HG03066 (cell line): ENCODE data around the gene ITPR2.
"Not testable (repeated sequence)": the region's sequence is repeated elsewhere in the genome, so short reads cannot be mapped to it uniquely, and the experiment has no call there.

Experiments
- ATAC-seq: cut with Tn5 transposase; IDR thresholded peaks from one replicate; pipeline ENCODE4 v1.9.1; 2021; ENCODE audit warnings: low read depth; ENCODE audit not compliant: unreplicated experiment

The ITPR2 gene

DNA sequence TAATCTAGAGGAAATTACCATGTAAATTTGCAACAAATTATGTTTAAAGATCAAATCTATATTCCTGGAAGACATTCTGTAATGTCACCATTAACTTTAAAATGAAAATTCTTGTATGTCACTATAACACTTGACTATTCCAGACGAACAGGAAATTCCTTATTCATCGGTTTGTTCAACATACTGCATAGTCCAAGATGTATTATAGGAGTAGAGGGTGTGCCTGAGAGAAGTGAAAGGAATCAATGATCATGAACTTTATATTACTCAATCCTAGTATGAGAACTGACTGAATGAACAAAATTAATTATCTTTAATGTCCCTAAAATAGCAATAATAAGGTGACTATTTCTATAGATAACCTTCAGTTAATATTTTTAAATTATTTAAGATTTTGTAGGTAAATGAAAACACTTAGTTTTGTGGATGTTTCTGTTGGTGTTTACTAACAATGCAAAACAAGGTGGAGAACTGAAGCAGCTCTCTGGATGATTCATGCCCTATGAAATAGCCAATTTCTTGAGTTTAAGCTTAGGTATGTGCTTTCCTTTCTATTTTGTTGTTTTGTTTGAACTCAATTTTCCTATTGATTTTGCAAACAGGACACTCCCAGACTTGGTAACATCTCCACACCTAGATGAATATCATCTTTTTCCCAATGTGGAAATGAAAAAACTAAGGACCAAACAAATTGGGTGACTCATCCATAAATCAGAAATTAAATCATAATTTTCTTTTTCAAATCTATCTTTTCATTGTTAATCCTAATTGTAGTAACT, 18.2 kb upstream of the ITPR2 start:
- no peak for ATAC-seq

GRCh38 chr12:26848156-26848825, 15.3 kb upstream of the ITPR2 start:
- ATAC-seq = no peak

DNA sequence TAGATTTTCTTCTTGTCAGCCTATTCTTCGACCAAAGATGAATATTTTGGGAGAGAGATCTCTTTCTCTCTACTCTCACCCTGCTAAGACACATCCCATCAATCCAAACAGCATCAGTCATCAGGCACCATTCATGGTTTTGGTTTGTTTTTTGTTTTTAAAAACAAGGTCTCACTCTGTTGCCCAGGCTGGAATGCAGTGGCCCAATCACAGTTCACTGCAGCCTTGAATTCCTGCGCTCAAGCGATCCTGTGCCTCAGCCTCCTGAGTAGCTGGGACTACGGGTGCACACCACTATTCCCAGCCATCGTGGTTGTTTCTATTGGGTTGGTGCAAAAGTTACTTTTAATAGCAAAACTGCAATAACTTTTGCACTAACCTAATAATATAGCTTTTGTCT, 14.4 kb upstream of the ITPR2 start:
- ATAC-seq = no peak

DNA sequence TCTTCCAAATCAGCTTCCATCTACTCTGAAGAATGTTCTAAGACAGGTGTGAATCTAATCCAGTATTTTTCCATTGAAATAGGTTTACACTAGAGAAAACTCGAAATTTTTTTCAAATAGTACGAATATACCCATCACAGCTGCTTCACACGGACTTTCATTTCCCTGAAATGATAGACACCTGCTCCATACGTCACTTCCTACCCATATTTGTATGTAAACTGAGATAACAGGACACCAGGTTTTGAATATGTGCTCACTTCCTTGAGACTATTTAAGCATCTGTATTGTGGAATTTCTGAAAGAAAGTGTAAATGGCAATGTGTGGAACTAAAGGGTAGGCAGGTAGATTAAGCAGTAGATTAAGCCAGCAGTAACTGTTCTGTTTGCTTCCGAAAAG, 13.4 kb upstream of the ITPR2 start:
- ATAC-seq = no peak

DNA sequence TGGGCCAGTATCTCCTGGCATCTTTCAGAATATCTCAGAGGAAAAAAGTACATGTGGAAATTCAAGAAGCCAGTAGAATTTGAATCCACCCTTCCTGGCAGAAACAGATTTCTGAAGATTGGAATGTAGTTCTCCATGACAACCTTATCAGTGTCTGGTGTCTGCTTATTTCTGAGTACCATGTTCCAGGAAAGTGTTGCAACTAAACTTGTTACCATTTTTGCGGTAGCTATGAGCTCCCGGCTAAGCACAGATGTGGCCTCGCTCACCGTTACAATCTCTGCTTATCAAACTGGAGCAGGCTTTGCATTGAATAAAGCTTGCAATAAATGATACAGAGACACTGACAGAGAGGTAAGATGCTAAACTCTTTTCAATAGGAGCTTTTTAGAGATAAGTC, 13.0 kb upstream of the ITPR2 start:
- no peak for ATAC-seq

DNA sequence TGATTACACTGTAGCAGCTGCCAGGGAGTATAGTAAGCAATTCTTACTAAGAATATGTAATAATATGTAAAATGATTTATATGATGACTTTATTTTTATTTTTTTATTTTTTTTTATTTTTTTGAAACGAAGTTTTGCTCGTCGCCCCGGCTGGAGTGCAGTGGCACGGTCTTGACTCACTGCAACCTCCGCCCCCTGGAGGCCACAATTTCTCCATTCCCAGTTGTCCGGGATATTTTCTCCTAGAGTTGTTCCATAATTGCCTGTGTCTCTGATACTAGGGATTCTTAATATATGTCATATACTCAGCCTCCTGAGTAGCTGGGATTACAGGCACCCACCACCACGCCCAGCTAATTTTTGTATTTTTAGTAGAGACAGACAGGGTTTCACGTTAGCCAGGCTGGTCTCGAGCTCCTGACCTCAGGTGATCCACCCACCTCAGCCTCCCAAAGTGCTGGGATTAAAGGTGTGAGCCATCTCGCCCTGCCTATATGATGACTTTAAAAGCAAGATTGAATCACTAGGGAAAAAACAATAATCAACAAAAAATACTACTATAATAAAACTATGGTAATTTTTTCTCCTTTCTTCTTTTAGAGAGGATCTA, 12.2 kb upstream of the ITPR2 start:
- ATAC-seq = no peak

DNA sequence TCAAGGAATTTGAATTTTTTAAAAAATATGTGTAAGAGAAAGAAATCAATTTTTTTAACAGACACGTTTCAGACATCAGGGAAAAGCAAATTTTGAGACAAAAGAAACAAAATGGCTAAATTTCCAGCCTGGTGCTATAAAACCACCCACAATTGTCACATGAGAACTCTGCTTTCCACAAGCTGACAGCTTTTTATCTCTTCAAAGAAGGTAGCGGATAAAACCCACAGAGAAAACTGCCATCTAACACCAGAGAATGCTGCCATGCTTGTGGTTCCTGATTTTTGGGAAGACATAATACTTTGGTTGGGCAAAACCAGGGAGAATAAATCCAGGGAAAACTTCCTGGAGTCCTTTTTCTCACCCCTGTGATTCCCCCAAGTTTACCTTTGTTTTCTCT, 10.3 kb upstream of the ITPR2 start:
- no peak for ATAC-seq

DNA sequence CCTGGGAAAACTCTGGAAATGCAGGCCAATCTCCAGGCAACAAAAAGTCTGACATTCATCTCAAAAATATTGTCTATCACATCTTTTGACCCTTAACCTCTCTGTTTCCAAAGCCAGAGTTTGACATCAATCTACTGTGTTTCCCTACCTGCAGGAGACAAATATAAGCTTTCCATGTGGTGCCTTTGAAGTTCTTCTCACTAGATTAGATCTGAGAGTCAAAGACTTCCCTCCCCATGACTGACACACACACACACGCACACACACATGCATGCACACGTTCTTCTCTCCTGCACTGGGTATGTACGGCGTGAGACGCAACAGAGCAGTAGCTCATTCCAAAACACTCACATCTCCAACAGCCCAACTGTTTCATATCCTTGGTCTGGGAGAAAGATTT, 8.1 kb upstream of the ITPR2 start:
- no peak for ATAC-seq

DNA sequence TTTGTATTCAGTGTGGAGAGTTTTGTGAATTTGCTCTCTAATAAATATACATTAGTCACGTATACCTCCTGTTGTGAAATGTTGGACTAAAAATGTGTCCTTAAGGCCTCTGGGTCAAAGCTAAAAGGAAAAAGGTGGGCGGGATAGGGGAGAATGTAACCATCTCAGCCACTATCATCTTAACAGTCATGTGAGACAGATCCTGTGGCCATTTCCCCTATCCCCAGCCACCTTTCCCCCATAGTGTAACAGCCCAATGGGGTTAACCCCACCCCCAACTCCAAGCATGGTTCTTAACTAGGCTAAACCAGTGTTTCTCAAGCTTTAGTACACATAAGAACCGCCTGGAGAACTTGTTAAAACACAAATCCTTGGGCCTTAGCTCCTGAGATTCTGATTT, 6.5 kb upstream of the ITPR2 start:
- ATAC-seq = no peak

GRCh38 chr12:26838888-26839416, 6.0 kb upstream of the ITPR2 start:
- ATAC-seq = no peak

GRCh38 chr12:26836201-26836600, 3.2 kb upstream of the ITPR2 start:
- no peak for ATAC-seq

DNA sequence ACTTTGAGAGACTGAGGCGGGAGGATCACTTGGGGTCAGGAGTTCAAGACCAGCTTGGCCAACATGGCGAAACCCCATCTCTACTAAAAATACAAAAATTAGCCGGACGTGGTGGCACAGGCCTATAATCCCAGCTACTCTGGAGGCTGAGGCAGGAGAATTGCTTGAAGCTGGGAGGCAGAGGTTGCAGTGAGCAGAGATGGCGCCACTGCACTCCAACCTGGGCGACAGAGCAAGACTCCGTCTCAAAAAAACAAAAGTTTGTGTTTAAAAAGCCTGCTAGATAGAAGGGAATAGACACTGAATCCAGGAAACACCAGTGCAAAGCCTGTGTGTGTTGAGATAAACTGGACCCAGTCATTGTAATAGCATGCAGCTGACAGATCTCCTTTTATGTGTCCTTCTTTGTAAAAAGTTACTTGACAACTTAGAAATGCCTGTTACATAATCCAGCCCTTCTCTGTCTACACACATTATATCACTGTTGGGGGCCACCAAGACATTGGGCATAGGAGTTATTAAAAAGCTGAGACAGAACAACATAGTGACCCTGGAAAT, 1.6 kb upstream of the ITPR2 start:
- ATAC-seq = not testable (repeated sequence)

DNA sequence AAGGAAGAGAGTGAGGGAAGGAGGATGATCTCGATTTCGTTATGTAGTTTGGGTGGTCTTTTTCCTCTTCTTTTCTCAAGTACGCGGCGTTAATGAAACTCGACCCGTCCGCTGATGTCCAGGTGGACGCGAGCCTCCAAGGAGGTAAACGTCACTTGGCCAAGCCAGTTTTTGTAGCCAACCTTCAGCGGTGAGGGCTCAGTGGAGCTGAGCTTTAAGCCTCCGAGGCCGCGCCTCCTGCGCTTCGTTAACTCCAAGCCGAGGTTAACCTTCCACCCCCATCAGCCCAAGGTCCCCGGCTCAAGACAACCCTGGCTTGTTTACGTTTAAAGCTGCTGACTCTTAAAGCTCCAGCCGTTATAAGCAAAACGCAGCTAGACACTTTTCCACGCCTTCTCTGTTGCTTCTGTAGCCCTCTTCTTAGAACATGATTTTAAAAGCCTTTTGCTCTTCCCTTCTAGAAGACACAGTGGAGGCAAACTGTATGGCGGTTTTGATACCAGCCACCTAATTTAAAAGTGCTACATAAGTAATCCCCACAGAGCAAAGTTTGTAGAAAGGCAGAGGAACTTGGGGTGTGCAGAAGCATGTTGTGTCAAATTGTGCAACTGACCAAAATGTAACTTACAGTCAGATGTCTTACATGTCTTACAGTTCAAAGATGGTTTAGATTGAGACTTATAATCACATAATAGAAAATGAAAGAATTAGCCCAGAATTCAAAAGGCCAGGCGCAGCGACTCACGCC, 923 bp upstream of the ITPR2 start:
- no peak for ATAC-seq

DNA sequence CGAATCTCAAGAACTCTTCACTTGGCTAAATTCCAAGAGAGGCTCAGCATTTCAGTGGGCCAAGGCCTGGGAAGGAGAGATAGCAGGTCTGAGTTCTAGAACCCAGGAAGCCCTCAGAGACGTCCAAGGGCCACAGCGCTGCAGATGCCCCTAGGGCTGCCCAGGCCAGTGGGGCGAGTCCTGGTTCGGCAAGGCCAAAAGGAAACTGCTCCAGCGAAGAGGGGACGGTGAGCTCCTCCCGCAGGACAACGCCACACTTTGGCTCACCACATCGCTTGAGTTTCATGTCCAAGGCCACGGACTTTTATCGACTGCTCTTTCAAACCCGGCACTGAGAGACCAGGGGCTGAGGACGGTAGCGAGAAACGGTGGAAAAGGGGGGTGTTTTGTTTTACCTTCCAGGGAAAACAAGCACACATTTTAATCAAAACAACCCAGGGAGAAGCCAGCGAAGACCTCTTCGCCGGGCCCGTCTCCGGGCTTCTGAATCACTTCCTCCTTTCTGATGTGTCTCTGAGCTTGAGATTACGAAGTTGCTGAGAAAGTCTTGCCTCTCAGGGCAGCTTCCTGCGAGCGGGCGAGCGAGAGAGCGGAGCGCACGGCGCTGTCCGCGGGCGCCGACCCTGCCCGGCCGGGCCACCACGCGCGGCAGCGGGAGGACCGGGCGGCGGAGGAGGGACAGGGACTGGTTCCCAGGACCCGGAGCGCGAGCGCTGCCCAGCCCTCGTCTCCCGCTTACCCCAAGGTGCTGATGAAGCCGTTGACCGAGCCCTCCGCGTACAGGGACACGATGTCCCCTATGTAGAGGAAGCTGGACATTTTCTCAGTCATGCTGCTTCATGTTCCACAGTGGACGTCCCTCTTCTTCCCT, 808 bp downstream of the ITPR2 start:
- ATAC-seq = peak; percentile 39

- no peak for ATAC-seq
Measured at GRCh38 chr12:26830783-26831551, 2.0 kb downstream of the ITPR2 start.

- ATAC-seq = no peak
Measured at GRCh38 chr12:26830363-26830762, 2.6 kb downstream of the ITPR2 start.

DNA sequence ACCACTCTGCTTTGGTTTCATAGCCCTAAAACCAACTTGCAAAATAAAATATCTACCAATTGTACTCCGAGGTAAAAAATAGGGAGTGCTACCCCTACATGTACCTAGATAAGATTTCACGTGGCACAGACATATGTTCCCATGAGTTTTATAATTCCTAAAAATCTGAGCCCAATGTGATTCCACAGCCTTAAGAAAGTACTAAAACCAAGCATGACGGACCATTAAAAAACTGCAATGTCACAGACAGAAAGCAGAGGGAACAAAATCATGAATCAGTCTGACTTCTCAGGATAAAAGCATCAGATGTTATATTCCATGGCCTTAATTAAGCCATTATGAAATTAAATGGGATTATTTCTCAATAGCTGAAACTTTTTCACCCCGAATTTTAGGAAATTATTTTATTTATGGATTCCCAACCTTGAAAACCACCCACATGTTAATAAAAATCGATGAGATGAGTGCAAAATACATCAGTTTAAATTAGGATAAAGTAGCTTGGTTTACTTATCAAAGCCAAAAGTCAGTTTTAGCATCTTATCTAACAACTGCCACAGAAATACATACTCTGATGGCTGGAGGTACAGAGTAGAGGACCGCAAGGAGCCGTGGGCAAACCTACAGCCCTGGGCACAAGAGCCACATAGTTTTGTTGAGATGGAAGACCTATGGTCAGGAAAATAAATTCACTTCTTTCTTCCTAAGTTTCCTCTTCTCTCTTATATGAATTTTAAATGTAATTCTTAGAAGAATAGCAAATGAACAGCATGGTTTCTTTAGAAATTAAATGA, 4.5 kb downstream of the ITPR2 start:
- ATAC-seq = no peak

DNA sequence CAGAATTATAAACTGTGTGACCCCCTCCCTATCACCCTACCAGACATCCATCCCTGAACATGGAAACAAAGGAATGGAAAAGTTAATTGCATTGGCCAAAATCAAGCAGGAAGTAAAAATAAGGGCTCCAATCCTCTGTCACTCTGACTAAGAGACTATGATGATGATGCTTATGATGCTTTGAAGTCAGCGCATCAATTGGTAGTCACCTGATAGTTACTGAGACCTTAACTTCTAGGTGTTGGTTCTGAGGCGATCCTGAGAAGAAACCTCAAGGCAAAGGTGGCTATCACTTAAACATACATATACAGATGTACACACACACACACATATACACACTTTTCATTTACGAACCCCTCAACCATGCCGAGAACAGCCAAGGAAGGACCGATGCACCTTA, 6.6 kb downstream of the ITPR2 start:
- no peak for ATAC-seq
